SK-N-SH treated with all-trans-retinoic acid at 6 μM for 48 hours (cell line): ENCODE data around the gene APBA2.

Source experiments
- CREB5 ChIP-seq: fragments of 250-450 bp; sonication (Bioruptor Pico); IDR thresholded peaks from 2 replicates; pipeline ENCODE4 v1.5.1; 2020; ENCODE audit warnings: low read depth, mild to moderate bottlenecking, moderate library complexity
- CSDC2 ChIP-seq: fragments of 250-450 bp; sonication (Bioruptor Pico); IDR thresholded peaks from 2 replicates; pipeline ENCODE4 v1.5.0; 2020; ENCODE audit warnings: mild to moderate bottlenecking, moderate library complexity
- CSRNP3 ChIP-seq: fragments of 250-450 bp; sonication (Bioruptor Pico); IDR thresholded peaks from 2 replicates; pipeline ENCODE4 v1.5.1; 2021; ENCODE audit warnings: mild to moderate bottlenecking, moderate library complexity
- GLIS3 ChIP-seq: fragments of 250-450 bp; sonication (Bioruptor Pico); IDR thresholded peaks from 2 replicates; pipeline ENCODE4 v1.5.0; 2020; ENCODE audit warnings: mild to moderate bottlenecking, moderate library complexity
- OSR1 ChIP-seq: fragments of 250-450 bp; sonication (Bioruptor Pico); IDR thresholded peaks from 2 replicates; pipeline ENCODE4 v1.8.0; 2022; ENCODE audit warnings: moderate library complexity, mild to moderate bottlenecking, inconsistent platforms
- PATZ1 ChIP-seq: fragments of 250-450 bp; sonication (Bioruptor Pico); IDR thresholded peaks from 2 replicates; pipeline ENCODE4 v1.8.0; 2020; ENCODE audit warnings: mild to moderate bottlenecking, moderate library complexity, borderline replicate concordance
- RARB ChIP-seq: fragments of 250-450 bp; sonication (Bioruptor Pico); IDR thresholded peaks from 2 replicates; pipeline ENCODE4 v1.8.0; 2021; ENCODE audit warnings: mild to moderate bottlenecking, moderate library complexity
- SNAI2 ChIP-seq: fragments of 250-450 bp; sonication (Bioruptor Pico); IDR thresholded peaks from 2 replicates; pipeline ENCODE4 v1.5.0; 2020; ENCODE audit warnings: mild to moderate bottlenecking, moderate library complexity
- TOX ChIP-seq: fragments of 250-450 bp; sonication (Bioruptor Pico); IDR thresholded peaks from 2 replicates; pipeline ENCODE4 v1.8.0; 2021; ENCODE audit warnings: mild to moderate bottlenecking, moderate library complexity, borderline replicate concordance
- ZFP3 ChIP-seq: fragments of 250-450 bp; sonication (Bioruptor Pico); IDR thresholded peaks from 2 replicates; pipeline ENCODE4 v1.5.0; 2020; ENCODE audit warnings: mild to moderate bottlenecking, moderate library complexity
- ZNF8 ChIP-seq: fragments of 450-650 bp; formaldehyde crosslinking; IDR thresholded peaks from 2 replicates; pipeline ENCODE4 v1.5.0; 2020; ENCODE audit warnings: mild to moderate bottlenecking, moderate library complexity
- TF ChIP-seq, protein P1 (sequence below): fragments of 250-450 bp; sonication (Bioruptor Pico); IDR thresholded peaks from 2 replicates; pipeline ENCODE4 v1.5.0; 2020; ENCODE audit warnings: mild to moderate bottlenecking, moderate library complexity

GRCh38 chr15:29051422-29051821, 165.6 kb downstream of the APBA2 start:
- TF ChIP-seq CSDC2 (CRISPR knock-in tag) (no peak), PATZ1 (CRISPR knock-in tag) (no peak), TOX (no peak), CSRNP3 (CRISPR knock-in tag) (no peak), ZNF8 (CRISPR knock-in tag) (no peak), OSR1 (CRISPR knock-in tag) (no peak), SNAI2 (CRISPR knock-in tag) (no peak), ZFP3 (no peak), CREB5 (CRISPR knock-in tag) (no peak), RARB (no peak), GLIS3 (CRISPR knock-in tag) (no peak)
- TF ChIP-seq, protein P1, sequence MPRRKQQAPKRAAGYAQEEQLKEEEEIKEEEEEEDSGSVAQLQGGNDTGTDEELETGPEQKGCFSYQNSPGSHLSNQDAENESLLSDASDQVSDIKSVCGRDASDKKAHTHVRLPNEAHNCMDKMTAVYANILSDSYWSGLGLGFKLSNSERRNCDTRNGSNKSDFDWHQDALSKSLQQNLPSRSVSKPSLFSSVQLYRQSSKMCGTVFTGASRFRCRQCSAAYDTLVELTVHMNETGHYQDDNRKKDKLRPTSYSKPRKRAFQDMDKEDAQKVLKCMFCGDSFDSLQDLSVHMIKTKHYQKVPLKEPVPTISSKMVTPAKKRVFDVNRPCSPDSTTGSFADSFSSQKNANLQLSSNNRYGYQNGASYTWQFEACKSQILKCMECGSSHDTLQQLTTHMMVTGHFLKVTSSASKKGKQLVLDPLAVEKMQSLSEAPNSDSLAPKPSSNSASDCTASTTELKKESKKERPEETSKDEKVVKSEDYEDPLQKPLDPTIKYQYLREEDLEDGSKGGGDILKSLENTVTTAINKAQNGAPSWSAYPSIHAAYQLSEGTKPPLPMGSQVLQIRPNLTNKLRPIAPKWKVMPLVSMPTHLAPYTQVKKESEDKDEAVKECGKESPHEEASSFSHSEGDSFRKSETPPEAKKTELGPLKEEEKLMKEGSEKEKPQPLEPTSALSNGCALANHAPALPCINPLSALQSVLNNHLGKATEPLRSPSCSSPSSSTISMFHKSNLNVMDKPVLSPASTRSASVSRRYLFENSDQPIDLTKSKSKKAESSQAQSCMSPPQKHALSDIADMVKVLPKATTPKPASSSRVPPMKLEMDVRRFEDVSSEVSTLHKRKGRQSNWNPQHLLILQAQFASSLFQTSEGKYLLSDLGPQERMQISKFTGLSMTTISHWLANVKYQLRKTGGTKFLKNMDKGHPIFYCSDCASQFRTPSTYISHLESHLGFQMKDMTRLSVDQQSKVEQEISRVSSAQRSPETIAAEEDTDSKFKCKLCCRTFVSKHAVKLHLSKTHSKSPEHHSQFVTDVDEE (CRISPR knock-in tag) = no peak
